Dermis blood vessel endothelial cell (primary cell): ENCODE results near the gene COPS7B. TPM values are rescaled to one million over a fixed set of nuclear protein-coding genes. Genes with fewer than 3 reads are reported as not detected.
A peak's percentile ranks its signal among the peaks of the same experiment; 100 is the strongest.

Experiments used
- DNase-seq: peaks from one replicate; pipeline ENCODE4 v3.0.0; 2010
- total RNA-seq: library from RNA; depleted of rRNA; stranded (reverse); fragments of >200 nt; gene quantifications from 2 replicates; pipeline ENCODE4 v1.2.3, GENCODE V29; 2014

Gene COPS7B
- total RNA-seq, 1 donor from 2014 or later = 16.7 TPM

- DNase-seq = no peak
Observed at GRCh38 chr2:231785822-231786176, 446 bp upstream of the COPS7B start.

GRCh38 chr2:231786917-231787292, 660 bp downstream of the COPS7B start:
- no peak for DNase-seq

- DNase-seq = no peak
Observed at GRCh38 chr2:231791107-231791506, 4.9 kb downstream of the COPS7B start.

GRCh38 chr2:231794383-231794782, 8.1 kb downstream of the COPS7B start:
- no peak for DNase-seq

GRCh38 chr2:231795525-231796327, 9.5 kb downstream of the COPS7B start:
- DNase-seq = peak; percentile 93

GRCh38 chr2:231800493-231801091, 14.3 kb downstream of the COPS7B start:
- DNase-seq = peak; percentile 63

- no peak for DNase-seq
Observed at GRCh38 chr2:231803501-231804138, 17.4 kb downstream of the COPS7B start.

GRCh38 chr2:231807020-231807419, 20.8 kb downstream of the COPS7B start:
- no peak for DNase-seq

GRCh38 chr2:231810905-231811304, 24.7 kb downstream of the COPS7B start:
- peak; percentile 11 for DNase-seq

- no peak for DNase-seq
Observed at GRCh38 chr2:231816327-231817026, 30.2 kb downstream of the COPS7B start.

- DNase-seq = no peak
Observed at GRCh38 chr2:231819447-231820042, 33.3 kb downstream of the COPS7B start.

GRCh38 chr2:231820786-231821303, 34.6 kb downstream of the COPS7B start:
- DNase-seq = no peak

- DNase-seq = no peak
Observed at GRCh38 chr2:231821908-231822307, 35.7 kb downstream of the COPS7B start.

GRCh38 chr2:231853105-231853504, 66.9 kb downstream of the COPS7B start:
- DNase-seq = no peak

- DNase-seq = no peak
Observed at GRCh38 chr2:231854616-231855125, 68.4 kb downstream of the COPS7B start.

- DNase-seq = no peak
Observed at GRCh38 chr2:231856959-231857358, 70.7 kb downstream of the COPS7B start.

Other genes with a start within 250 kb of the COPS7B start
- not detected in 2 replicates for gene TEX44, start 193.6 kb upstream of the COPS7B start, total RNA-seq
- 1,131 and 1,294 TPM in 2 replicates for gene PTMA, start 77.9 kb upstream of the COPS7B start, total RNA-seq
- gene PDE6D, start 5.2 kb upstream of the COPS7B start, total RNA-seq = 22.7 and 29.8 TPM in 2 replicates
- gene NPPC, start 140.0 kb downstream of the COPS7B start, total RNA-seq = 0.17 TPM in 1 of 2 replicates, not detected in the other
- 19.6 and 23.7 TPM in 2 replicates for gene DIS3L2, start 175.3 kb downstream of the COPS7B start, total RNA-seq